Measurements from ENCODE around the gene NOL3. TPM values are rescaled to one million over a fixed set of nuclear protein-coding genes. Genes with fewer than 3 reads are reported as not detected.

Gene NOL3
- total and polyA plus RNA-seq, 2 of the 13 experiments (the other 11 are each of a cell fraction or from before 2014, with no cell fraction given) = 5.7 to 20.5 TPM

- TF ChIP-seq AFF4 (CRISPR knock-in tag; IDR thresholded peaks at IDR 0.05) (no peak), POLR2AphosphoS2 (IDR thresholded peaks at IDR 0.05; ENCODE audit: low read depth, low read length) (peak; percentile 66; the same call in 1 of the 2 replicates), TP53 (CRISPR knock-in tag; conservative IDR thresholded peaks at IDR 0.05) (no peak), TEAD2 (CRISPR knock-in tag; IDR thresholded peaks at IDR 0.05) (0 out of 2 replicates have a peak, but pooled peaks have one; percentile 28), HOXA7 (CRISPR knock-in tag; IDR thresholded peaks at IDR 0.05) (no peak), ARNT2 (CRISPR knock-in tag; IDR thresholded peaks at IDR 0.05; ENCODE audit: low read depth) (peak; percentile 46; the same call in 1 of the 2 replicates), ZBTB49 (CRISPR knock-in tag; IDR thresholded peaks at IDR 0.05; ENCODE audit: borderline replicate concordance) (no peak), ZSCAN31 (CRISPR knock-in tag; IDR thresholded peaks at IDR 0.05; ENCODE audit: low read depth) (no peak), ZNF546 (CRISPR knock-in tag; conservative IDR thresholded peaks at IDR 0.05) (no peak), SP2 (CRISPR knock-in tag; IDR thresholded peaks at IDR 0.05) (peak; percentile 10; the same call in 1 of the 2 replicates), ATF5 (CRISPR knock-in tag; IDR thresholded peaks at IDR 0.05; ENCODE audit: low read depth) (no peak), CENPBD1 (CRISPR knock-in tag; IDR thresholded peaks at IDR 0.05; ENCODE audit: borderline replicate concordance, low read depth) (no peak)
These were observed 21.6 kb upstream of the NOL3 start (continued) for GRCh38 chr16:67148656-67149275.
